VCaP (cell line): ENCODE measurements around the gene SYN1.

Experiments
- H3K27ac ChIP-seq: fragments of 450-650 bp; 2 replicates; pipeline ENCODE4 v1.5.1; 2017
- TF ChIP-seq, protein P1 (sequence below): fragments of 450-650 bp; conservative IDR thresholded peaks from 2 replicates; pipeline ENCODE4 v1.5.1; 2017; ENCODE audit warnings: mild to moderate bottlenecking, moderate library complexity

SYN1 gene

DNA sequence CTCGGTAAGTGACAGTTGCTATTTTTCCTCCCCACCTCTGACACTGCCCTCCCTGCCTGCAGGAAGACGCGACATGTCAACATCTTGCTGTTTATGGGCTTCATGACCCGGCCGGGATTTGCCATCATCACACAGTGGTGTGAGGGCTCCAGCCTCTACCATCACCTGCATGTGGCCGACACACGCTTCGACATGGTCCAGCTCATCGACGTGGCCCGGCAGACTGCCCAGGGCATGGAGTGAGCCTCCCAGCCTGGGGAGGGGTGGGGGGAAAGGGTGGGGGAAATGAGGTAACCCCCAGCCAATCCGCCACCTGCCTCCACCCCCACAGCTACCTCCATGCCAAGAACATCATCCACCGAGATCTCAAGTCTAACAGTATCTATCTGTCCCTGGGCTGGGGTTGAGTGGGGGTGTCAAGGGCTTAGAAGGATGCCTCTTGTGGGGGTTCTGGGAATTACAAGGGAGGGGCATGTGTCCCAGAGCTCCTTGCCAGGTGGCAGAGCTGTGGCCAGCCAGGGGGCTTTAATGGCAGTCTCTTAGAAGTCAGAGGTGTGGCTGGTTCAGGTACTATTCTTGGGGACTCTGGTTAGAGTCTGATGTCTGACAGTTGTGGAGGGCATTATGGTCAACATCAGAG, 50.9 kb downstream of the SYN1 start:
- H3K27ac ChIP-seq: no peak overlapping the region
- TF ChIP-seq, protein P1, sequence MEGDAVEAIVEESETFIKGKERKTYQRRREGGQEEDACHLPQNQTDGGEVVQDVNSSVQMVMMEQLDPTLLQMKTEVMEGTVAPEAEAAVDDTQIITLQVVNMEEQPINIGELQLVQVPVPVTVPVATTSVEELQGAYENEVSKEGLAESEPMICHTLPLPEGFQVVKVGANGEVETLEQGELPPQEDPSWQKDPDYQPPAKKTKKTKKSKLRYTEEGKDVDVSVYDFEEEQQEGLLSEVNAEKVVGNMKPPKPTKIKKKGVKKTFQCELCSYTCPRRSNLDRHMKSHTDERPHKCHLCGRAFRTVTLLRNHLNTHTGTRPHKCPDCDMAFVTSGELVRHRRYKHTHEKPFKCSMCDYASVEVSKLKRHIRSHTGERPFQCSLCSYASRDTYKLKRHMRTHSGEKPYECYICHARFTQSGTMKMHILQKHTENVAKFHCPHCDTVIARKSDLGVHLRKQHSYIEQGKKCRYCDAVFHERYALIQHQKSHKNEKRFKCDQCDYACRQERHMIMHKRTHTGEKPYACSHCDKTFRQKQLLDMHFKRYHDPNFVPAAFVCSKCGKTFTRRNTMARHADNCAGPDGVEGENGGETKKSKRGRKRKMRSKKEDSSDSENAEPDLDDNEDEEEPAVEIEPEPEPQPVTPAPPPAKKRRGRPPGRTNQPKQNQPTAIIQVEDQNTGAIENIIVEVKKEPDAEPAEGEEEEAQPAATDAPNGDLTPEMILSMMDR: peak; percentile 25; the same call in 1 of the 2 replicates

DNA sequence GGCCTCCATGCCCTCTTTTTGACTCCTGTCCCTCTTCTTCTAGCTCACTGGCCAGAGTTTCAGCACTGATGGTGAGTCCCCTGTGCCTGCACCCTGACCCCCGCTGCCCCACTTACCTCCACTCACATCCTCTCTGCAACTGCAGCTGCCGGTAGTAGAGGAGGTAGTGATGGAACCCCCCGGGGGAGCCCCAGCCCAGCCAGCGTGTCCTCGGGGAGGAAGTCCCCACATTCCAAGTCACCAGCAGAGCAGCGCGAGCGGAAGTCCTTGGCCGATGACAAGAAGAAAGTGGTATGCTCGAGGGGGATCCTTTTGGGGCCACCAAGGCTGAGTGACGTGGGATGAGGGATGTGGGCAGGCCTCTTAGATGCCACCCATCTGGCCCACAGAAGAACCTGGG, 52.8 kb downstream of the SYN1 start:
- no peak overlapping the region for H3K27ac ChIP-seq
- TF ChIP-seq, protein P1: no peak

DNA sequence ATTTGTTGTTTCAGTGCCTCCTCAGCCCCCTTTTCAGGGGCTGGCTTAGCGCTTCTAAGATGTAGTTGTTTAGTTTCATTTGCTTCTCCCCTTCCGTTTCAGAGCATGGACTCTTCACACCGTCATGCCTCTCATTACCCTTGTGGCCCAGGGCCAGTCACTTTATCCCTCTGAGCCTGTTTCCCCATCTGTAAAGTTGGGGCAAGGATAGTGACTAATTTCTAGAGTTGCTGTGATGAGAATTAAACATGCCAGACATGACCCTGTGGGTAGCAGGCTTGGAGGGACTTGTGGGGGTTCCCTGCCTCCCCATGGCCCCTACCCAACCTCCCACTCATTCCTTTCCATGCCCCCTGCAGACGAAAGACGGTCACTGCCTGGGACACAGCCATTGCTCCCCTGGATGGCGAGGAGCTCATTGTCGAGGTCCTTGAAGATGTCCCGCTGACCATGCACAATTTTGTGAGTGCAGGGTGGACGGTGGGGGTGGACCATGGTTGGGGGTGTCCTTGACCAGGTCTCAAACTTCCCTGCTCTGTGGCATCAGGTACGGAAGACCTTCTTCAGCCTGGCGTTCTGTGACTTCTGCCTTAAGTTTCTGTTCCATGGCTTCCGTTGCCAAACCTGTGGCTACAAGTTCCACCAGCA, 55.1 kb downstream of the SYN1 start:
- H3K27ac ChIP-seq: no peak overlapping the region
- TF ChIP-seq, protein P1: no peak

DNA sequence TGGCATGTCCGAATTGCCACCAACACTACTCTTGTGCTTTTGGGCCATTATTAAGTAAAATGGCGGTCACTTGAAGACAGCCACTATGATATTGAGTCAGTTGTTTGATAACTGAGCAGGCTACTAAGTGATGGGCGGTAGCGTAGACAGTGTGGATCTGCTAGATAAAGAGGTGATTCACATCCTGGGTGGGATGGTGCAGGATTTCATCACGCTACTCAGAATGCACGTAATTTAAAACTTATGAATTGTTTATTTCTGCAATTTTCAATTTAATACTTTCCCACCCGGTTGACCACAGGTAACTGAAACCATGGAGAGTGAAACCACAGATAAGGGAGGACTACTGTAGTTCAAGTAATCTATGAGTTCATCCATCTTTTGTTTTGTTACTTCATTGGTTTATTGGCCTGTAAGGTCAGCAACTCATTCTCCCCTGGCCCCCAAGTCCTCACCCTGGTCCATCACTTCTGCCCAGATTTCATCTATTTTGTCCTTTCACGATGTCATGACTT, 55.8 kb downstream of the SYN1 start:
- TF ChIP-seq, protein P1: no peak
- no peak overlapping the region for H3K27ac ChIP-seq

DNA sequence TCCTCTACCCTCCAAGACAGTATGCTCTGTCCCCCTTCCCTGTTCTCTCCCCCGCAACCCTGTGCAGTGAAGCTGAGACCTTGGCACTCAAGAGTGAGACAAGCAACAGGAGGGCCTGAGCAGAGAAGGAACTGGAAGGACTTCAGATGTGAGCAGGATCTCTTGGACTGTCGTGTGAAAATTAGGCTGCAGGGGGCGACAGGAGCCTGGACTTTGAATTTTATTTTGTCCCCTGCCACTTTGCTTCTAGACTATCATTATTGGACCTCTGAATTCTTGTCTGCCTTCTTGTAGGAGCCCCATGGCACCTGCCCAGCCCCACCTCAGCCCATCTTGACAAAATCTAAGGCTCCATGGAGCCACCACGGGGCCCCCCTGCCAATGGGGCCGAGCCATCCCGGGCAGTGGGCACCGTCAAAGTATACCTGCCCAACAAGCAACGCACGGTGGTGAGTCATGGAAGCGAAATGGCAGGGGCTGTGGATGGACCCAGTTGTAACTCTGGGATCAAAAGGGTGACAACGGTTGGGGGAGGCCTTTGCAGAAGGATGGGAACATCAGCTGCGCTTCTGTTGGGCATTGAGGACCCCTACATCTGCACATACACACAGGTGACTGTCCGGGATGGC, 56.9 kb downstream of the SYN1 start:
- no peak overlapping the region for H3K27ac ChIP-seq
- TF ChIP-seq, protein P1: 0 out of 2 replicates have a peak, but pooled peaks have one; percentile 19

DNA sequence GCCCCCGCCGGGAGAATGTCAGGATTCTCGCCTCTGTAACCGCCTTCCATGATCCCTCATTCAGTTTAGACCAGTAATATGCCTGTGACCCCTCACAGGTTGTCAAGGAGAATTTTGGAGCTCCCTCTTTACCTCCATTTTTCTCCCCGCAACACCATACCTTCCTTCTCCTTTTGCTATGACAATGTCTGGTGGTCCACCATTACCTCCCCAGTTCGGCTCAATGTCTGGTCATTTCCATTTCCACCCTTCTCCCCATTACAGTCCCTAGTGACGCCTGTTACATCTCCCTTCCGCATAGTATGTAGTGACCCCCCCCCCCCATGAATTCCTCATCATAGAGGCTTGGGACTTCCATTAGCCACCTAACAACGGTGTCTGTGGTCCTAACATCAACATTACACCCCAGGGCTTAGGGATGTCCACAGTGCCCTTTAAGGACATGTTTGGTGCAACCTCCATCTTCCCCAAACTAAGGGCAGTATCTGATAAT, 58.0 kb downstream of the SYN1 start:
- TF ChIP-seq, protein P1: no peak
- peak overlapping the region; percentile 84 for H3K27ac ChIP-seq
